GM12878 (cell line): ENCODE data around the gene PMS1. TPM values are rescaled to one million over a fixed set of nuclear protein-coding genes. Genes with fewer than 3 reads are reported as not detected.

Source experiments
- ATAC-seq: fragments of 200-7000 bp; cut with Tn5 transposase; 3 replicates; pipeline ENCODE4 v1.9.1; 2020; ENCODE audit warnings: mild to moderate bottlenecking, moderate library complexity
- BruUV-seq: library from RNA; stranded (reverse); fragments of 400-500 nt; replicated peaks from 2 replicates; lab custom pipeline; 2021; lab: Mats Ljungman, UMichigan
- CTCF ChIA-PET: fragments of 300-600 bp; sonication (Branson Sonifier 250); formaldehyde crosslinking; extraction: SDS; loops from one replicate; lab custom pipeline; 2021; ENCODE audit warnings: inconsistent platforms; lab: Yijun Ruan, JAX
- POLR2A ChIA-PET: fragments of 350-600 bp; formaldehyde crosslinking; extraction: SDS; loops from one replicate; lab custom pipeline; 2021; ENCODE audit warnings: inconsistent platforms; lab: Charles Lee
- RAD21 ChIA-PET: fragments of 300-600 bp; sonication (Branson Sonifier 250); formaldehyde crosslinking; loops from one replicate; lab custom pipeline; 2023; ENCODE audit warnings: antibody characterized with exemption; ENCODE audit not compliant: unreplicated experiment; lab: Charles Lee
- SMC1A ChIA-PET: fragments of 300-600 bp; sonication (Branson Sonifier 250); formaldehyde crosslinking; loops from one replicate; lab custom pipeline; 2023; ENCODE audit not compliant: unreplicated experiment, uncharacterized antibody; lab: Charles Lee
- DNase-seq: peaks from one replicate; pipeline ENCODE4 v3.0.0-alpha.2; 2011; ENCODE audit warnings: low read depth, low spot score
- FAIRE-seq: peaks from 3 replicates; lab custom pipeline; 2011; peaks lifted over from hg19 to GRCh38; lab: Jason Lieb, UNC
- H2AFZ ChIP-seq: 2 replicates; pipeline ENCODE4 v1.6.0; 2011; ENCODE audit warnings: low read depth, low read length, control low read depth; ENCODE audit not compliant: control insufficient read depth
- H3K27ac ChIP-seq: 2 replicates; pipeline ENCODE4 v1.5.1; 2011; ENCODE audit warnings: control low read depth; ENCODE audit not compliant: control insufficient read depth, insufficient read depth
- H3K27me3 ChIP-seq, 2 experiments: replicated peaks in 1 of 2; 2 replicates each; pipeline versions ENCODE4 v1.6.0 to v1.6.1; 2011; ENCODE audit warnings: low read length in 1 of 2; ENCODE audit not compliant: control insufficient read depth in 2 of 2, insufficient read depth in 2 of 2
- H3K36me3 ChIP-seq, 2 experiments: 2 replicates each; pipeline ENCODE4 v1.5.1; 2011; ENCODE audit warnings: low read length in 1 of 2; ENCODE audit not compliant: control insufficient read depth in 2 of 2, insufficient read depth in 2 of 2
- H3K4me1 ChIP-seq: 2 replicates; pipeline ENCODE4 v1.6.1; 2011; ENCODE audit warnings: mild to moderate bottlenecking, low read length, moderate library complexity, mixed read lengths; ENCODE audit not compliant: control insufficient read depth, insufficient read depth
- H3K4me2 ChIP-seq: 2 replicates; pipeline ENCODE4 v1.6.0; 2011; ENCODE audit warnings: control low read depth; ENCODE audit not compliant: control insufficient read depth, insufficient read depth
- H3K4me3 ChIP-seq: fragments of 200-600 bp; sonication (generic); 2 replicates; pipeline ENCODE4 v1.5.1; 2016
- H3K79me2 ChIP-seq: 2 replicates; pipeline ENCODE4 v1.6.0; 2011; ENCODE audit warnings: low read length; ENCODE audit not compliant: control insufficient read depth, insufficient read depth
- H3K9ac ChIP-seq: 2 replicates; pipeline ENCODE4 v1.8.0; 2011; ENCODE audit warnings: low read length, control low read depth, mixed read lengths; ENCODE audit not compliant: control insufficient read depth, insufficient read depth
- H3K9me3 ChIP-seq: replicated peaks from 3 replicates; pipeline ENCODE4 v1.5.1; 2011; ENCODE audit warnings: mild to moderate bottlenecking, low read length; ENCODE audit not compliant: control insufficient read depth, insufficient read depth
- H4K20me1 ChIP-seq: 2 replicates; pipeline ENCODE4 v1.6.0; 2011; ENCODE audit not compliant: control insufficient read depth, insufficient read depth
- ATF3 ChIP-seq: IDR thresholded peaks from 2 replicates; pipeline ENCODE4 v1.6.1; 2011; ENCODE audit warnings: low read depth, mild to moderate bottlenecking, low read length, moderate library complexity, borderline replicate concordance; ENCODE audit errors: extremely low read depth
- E2F8 ChIP-seq: fragments of 450-650 bp; IDR thresholded peaks from 2 replicates; pipeline ENCODE4 v1.6.1; 2018; ENCODE audit warnings: mild to moderate bottlenecking, low read depth, moderate library complexity; ENCODE audit not compliant: partially characterized antibody
- EZH2 ChIP-seq: IDR thresholded peaks from 2 replicates; pipeline ENCODE4 v1.6.1; 2012; ENCODE audit warnings: low read depth, mild to moderate bottlenecking, control low read depth, inconsistent platforms, low read length, borderline replicate concordance; ENCODE audit not compliant: control insufficient read depth
- NR2F1 ChIP-seq: fragments of 450-650 bp; conservative IDR thresholded peaks from 2 replicates; pipeline ENCODE4 v1.6.1; 2017; ENCODE audit warnings: mild to moderate bottlenecking
- RCOR1 ChIP-seq: conservative IDR thresholded peaks from 2 replicates; pipeline ENCODE4 v1.6.1; 2012; ENCODE audit warnings: low read depth, low read length, improper control_type of control experiment
- RFX5 ChIP-seq: IDR thresholded peaks from 2 replicates; pipeline ENCODE4 v1.6.1; 2011; ENCODE audit warnings: low read depth, low read length, improper control_type of control experiment
- STAT3 ChIP-seq: IDR thresholded peaks from 2 replicates; pipeline ENCODE4 v1.6.1; 2011; ENCODE audit warnings: low read depth, low read length, improper control_type of control experiment
- ZBTB11 ChIP-seq: fragments of 450-650 bp; formaldehyde crosslinking; IDR thresholded peaks from 2 replicates; pipeline ENCODE4 v1.5.0; 2022; ENCODE audit warnings: mild to moderate bottlenecking, missing genetic modification characterization
- ZNF592 ChIP-seq: fragments of 450-650 bp; IDR thresholded peaks from 2 replicates; pipeline ENCODE4 v1.6.1; 2017; ENCODE audit warnings: mild to moderate bottlenecking, moderate library complexity
- ZZZ3 ChIP-seq: IDR thresholded peaks from 2 replicates; pipeline ENCODE4 v1.6.1; 2011; ENCODE audit warnings: low read depth; ENCODE audit not compliant: control insufficient read depth, insufficient read length
- WGBS: methylation state at CpG from one replicate; pipeline ENCODE4 v1.1.6; 2016; ENCODE audit warnings: low lambda C conversion rate; ENCODE audit not compliant: insufficient replicate concordance, insufficient coverage; ENCODE audit errors: missing lambda C conversion rate; 5-methylcytosine and 5-hydroxymethylcytosine counted together
- in situ Hi-C: fragments of 300-500 bp; cut with MboI; formaldehyde crosslinking; loops from 9 replicates; pipeline ENCODE4 v1.14.3; 2018; ENCODE audit warnings: mixed read lengths
- intact Hi-C: fragments of 100-400 bp; cut with micrococcal nuclease; formaldehyde crosslinking; loops from one replicate; pipeline ENCODE4 v1.14.2; 2022; ENCODE audit not compliant: unreplicated experiment
- polyA plus RNA-seq, 11 experiments: library from polyadenylated mRNA; depleted of rRNA in 4 of 11; unstranded in 6 of 11; stranded (reverse) in 5 of 11; fragments of >200 nt; fragmentation: Nextera tagmentation in 4 of 11; fragmentation: Illumina TruSeq in 1 of 11; extraction: Ambion mirVana in 4 of 11; extraction: Trizol in 1 of 11; gene quantifications; 1 replicate in 1 of 11; 2 replicates in 10 of 11; pipeline versions ENCODE4 v1.2.1 to v1.2.3, GENCODE V29; 2011 to 2016; ENCODE audit warnings: inconsistent platforms in 2 of 11, missing spikeins in 2 of 11, low read depth in 1 of 11
- total RNA-seq, 4 experiments: library from RNA; depleted of rRNA in 3 of 4; stranded (reverse); fragments of >200 nt in 3 of 4; fragmentation: Illumina TruSeq in 1 of 4; extraction: Trizol in 1 of 4; gene quantifications; 2 replicates each; pipeline versions ENCODE4 v1.2.1 to v1.2.3, GENCODE V29; 2013 to 2021

The PMS1 gene
- total and polyA plus RNA-seq, 10 of the 15 experiments (the other 5 are each of a cell fraction or from before 2014, with no cell fraction given): 18.7 to 50.6 (median 29.5) TPM

GRCh38 chr2:189854940-189855339 lies 70.7 kb downstream of the PMS1 start:
- WGBS: 93% methylated on average over 3 of the region's 3 CpGs
- Histone ChIP-seq H3K9me3 (no peaks in the 10 kb centered on the region), H3K4me2 (no peak overlapping the region), H3K4me1 (no peaks in the 10 kb centered on the region), H2AFZ (no peak overlapping the region), H3K79me2 (no peaks in the 10 kb centered on the region), H3K36me3 (peaks cover 0 to 7% of the 10 kb centered on the region in 2 experiments; a peak in 1 of 4 replicates), H3K27ac (no peak overlapping the region), H3K9ac (no peak overlapping the region), H3K4me3 (no peak overlapping the region), H4K20me1 (no peaks in the 10 kb centered on the region), H3K27me3 (no peaks in the 10 kb centered on the region)
- no TSS peak for BruUV-seq
- peak; percentile 69 for FAIRE-seq
- ChIA-PET POLR2A (no interaction called here), CTCF (no interaction called here), SMC1A (no interaction called here)
- in situ Hi-C loops: no loop called here
- DNase-seq: no peak
- no peak for ATAC-seq
- intact Hi-C loops: no loop called here
- TF ChIP-seq ZZZ3: no peak
- TF ChIP-seq ATF3: no peak
- TF ChIP-seq NR2F1: no peak
- TF ChIP-seq E2F8: no peak
- no peak for TF ChIP-seq ZBTB11 (CRISPR knock-in tag)
- no peak for TF ChIP-seq EZH2
- no peak for TF ChIP-seq STAT3
- no peak for TF ChIP-seq RCOR1
- TF ChIP-seq RFX5: no peak
- TF ChIP-seq ZNF592: no peak
- TF ChIP-seq, all 136 proteins: peak for 0
- RAD21 ChIA-PET: no interaction called here
